OCI-LY7 (cell line): ENCODE results near the gene XKR7. TPM values are rescaled to one million over a fixed set of nuclear protein-coding genes. Genes with fewer than 3 reads are reported as not detected.
A peak's percentile ranks its signal among the peaks of the same experiment; 100 is the strongest.

Source experiments
- BruUV-seq: library from RNA; stranded (reverse); fragments of 400-500 nt; replicated peaks from 2 replicates; lab custom pipeline; 2021; lab: Mats Ljungman, UMichigan
- CTCF ChIA-PET: fragments of 300-600 bp; sonication (Branson Sonifier 250); formaldehyde crosslinking; loops from one replicate; lab custom pipeline; 2022; ENCODE audit warnings: antibody characterized with exemption; ENCODE audit not compliant: unreplicated experiment; lab: Charles Lee
- POLR2A ChIA-PET: fragments of 300-600 bp; sonication (Branson Sonifier 250); formaldehyde crosslinking; loops from one replicate; lab custom pipeline; 2022; ENCODE audit warnings: antibody characterized with exemption; lab: Charles Lee
- DNase-seq: peaks from one replicate; pipeline ENCODE4 v3.0.0-alpha.2; 2015; ENCODE audit warnings: low spot score
- H2AFZ ChIP-seq: fragments of 200-600 bp; sonication (generic), shearing (Covaris generic); 2 replicates; pipeline ENCODE4 v1.6.1; 2014; ENCODE audit warnings: mild to moderate bottlenecking, antibody characterized with exemption, low read length, moderate library complexity
- H3K27ac ChIP-seq: fragments of 200-600 bp; sonication (generic); 2 replicates; pipeline ENCODE4 v1.5.1; 2014; ENCODE audit warnings: mixed run types, low read depth, mild to moderate bottlenecking, moderate library complexity, low read length, inconsistent platforms; ENCODE audit not compliant: poor library complexity, severe bottlenecking
- H3K36me3 ChIP-seq: fragments of 200-600 bp; sonication (generic); 2 replicates; pipeline ENCODE4 v1.6.1; 2014; ENCODE audit warnings: mild to moderate bottlenecking, antibody characterized with exemption, low read length, moderate library complexity, mixed read lengths; ENCODE audit not compliant: insufficient read depth
- H3K4me1 ChIP-seq: fragments of 200-600 bp; sonication (generic); 2 replicates; pipeline ENCODE4 v1.5.1; 2014; ENCODE audit warnings: mild to moderate bottlenecking, low read length; ENCODE audit not compliant: insufficient read depth, poor library complexity, severe bottlenecking
- H3K4me2 ChIP-seq: fragments of 200-600 bp; sonication (generic); 2 replicates; pipeline ENCODE4 v1.6.1; 2014; ENCODE audit warnings: mild to moderate bottlenecking, low read length
- H3K4me3 ChIP-seq: fragments of 200-600 bp; sonication (generic); 2 replicates; pipeline ENCODE4 v1.5.1; 2014; ENCODE audit warnings: mild to moderate bottlenecking, low read depth, low read length; ENCODE audit not compliant: poor library complexity, severe bottlenecking
- H3K79me2 ChIP-seq: fragments of 200-600 bp; sonication (generic); 2 replicates; pipeline ENCODE4 v1.6.1; 2016; ENCODE audit warnings: low read depth, mild to moderate bottlenecking, low read length, moderate library complexity, mixed read lengths; ENCODE audit not compliant: insufficient read depth
- H3K9me2 ChIP-seq: fragments of 200-600 bp; sonication (generic); 2 replicates; pipeline ENCODE4 v1.6.1; 2016; ENCODE audit warnings: mild to moderate bottlenecking, low read length, mixed read lengths; ENCODE audit not compliant: insufficient read depth
- H3K9me3 ChIP-seq: fragments of 200-600 bp; sonication (generic); 2 replicates; pipeline ENCODE4 v1.6.1; 2014; ENCODE audit warnings: mild to moderate bottlenecking, mixed run types, low read length, mixed read lengths
- H4K20me1 ChIP-seq: fragments of 200-600 bp; sonication (generic); 2 replicates; pipeline ENCODE4 v1.6.1; 2014; ENCODE audit warnings: mild to moderate bottlenecking, antibody characterized with exemption, low read length, moderate library complexity, mixed read lengths; ENCODE audit not compliant: insufficient read depth
- CTCF ChIP-seq: fragments of 200-600 bp; sonication (generic); conservative IDR thresholded peaks from 2 replicates; pipeline ENCODE4 v1.5.1; 2014; ENCODE audit warnings: mild to moderate bottlenecking, antibody characterized with exemption, low read length, moderate library complexity, mixed read lengths
- EZH2phosphoT487 ChIP-seq: fragments of 200-600 bp; sonication (generic); IDR thresholded peaks from 2 replicates; pipeline ENCODE4 v1.6.1; 2018; ENCODE audit warnings: low read depth, borderline replicate concordance, mild to moderate bottlenecking, mixed run types, antibody characterized with exemption, low read length, moderate library complexity, mixed read lengths
- intact Hi-C: fragments of 100-400 bp; cut with micrococcal nuclease; formaldehyde crosslinking; loops from one replicate; pipeline ENCODE4 v1.10.0; 2022; ENCODE audit not compliant: unreplicated experiment
- total RNA-seq, 2 experiments: library from RNA; depleted of rRNA in 1 of 2; stranded (reverse); fragments of >200 nt in 1 of 2; shearing (Covaris generic) in 1 of 2; gene quantifications; 2 replicates each; pipeline ENCODE4 v1.2.3, GENCODE V29; 2014 to 2022

Gene XKR7
- total RNA-seq, 2 experiments from 2014 or later: not detected

- intact Hi-C loops: loop anchor here (1.0 kb wide), 2 partner anchors 57 to 618 kb away; no protein-coding TSS in a partner anchor
- H2AFZ ChIP-seq: no peak overlapping the region
- H3K79me2 ChIP-seq: no peaks in the 10 kb centered on the region
- 0 out of 2 replicates have a peak overlapping the region, but pooled peaks have one; percentile 2 for H3K4me2 ChIP-seq
- TF ChIP-seq EZH2phosphoT487 (no peak), CTCF (peak; percentile 77)
- POLR2A ChIA-PET: interaction anchor here (0.8 to 3.7 kb wide), 9 partner anchors 14 to 110 kb away, joined by 3 to 34 read pairs (median 4); no protein-coding TSS in a partner anchor
- H3K27ac ChIP-seq: no peak overlapping the region
- no peaks in the 10 kb centered on the region for H4K20me1 ChIP-seq
- H3K4me1 ChIP-seq: peaks cover 59% of the 10 kb centered on the region
- no TSS peak for BruUV-seq
- CTCF ChIA-PET: interaction anchor here (0.9 to 4.6 kb wide), 5 partner anchors 15 to 73 kb away, joined by 3 to 40 read pairs (median 4); no protein-coding TSS in a partner anchor
- no peaks in the 10 kb centered on the region for H3K36me3 ChIP-seq
- H3K4me3 ChIP-seq: no peak overlapping the region
- DNase-seq: peak; percentile 51
- no peaks in the 10 kb centered on the region for H3K9me3 ChIP-seq
- no peaks in the 10 kb centered on the region for H3K9me2 ChIP-seq
Observed at GRCh38 chr20:32034581-32035425, 66.9 kb downstream of the XKR7 start.

- Histone ChIP-seq H3K9me2 (no peaks in the 10 kb centered on the region), H4K20me1 (no peaks in the 10 kb centered on the region), H3K9me3 (no peaks in the 10 kb centered on the region), H2AFZ (no peak overlapping the region), H3K79me2 (no peaks in the 10 kb centered on the region), H3K4me3 (no peak overlapping the region), H3K27ac (no peak overlapping the region), H3K36me3 (no peaks in the 10 kb centered on the region), H3K4me1 (peaks cover 65% of the 10 kb centered on the region), H3K4me2 (no peak overlapping the region)
- BruUV-seq: no TSS peak
- intact Hi-C loops: loop anchor here (1.0 kb wide), 2 partner anchors 57 to 618 kb away; no protein-coding TSS in a partner anchor
- peak; percentile 17 for DNase-seq
- TF ChIP-seq CTCF: no peak
- TF ChIP-seq EZH2phosphoT487: no peak
- ChIA-PET POLR2A (interaction anchor here (0.8 to 3.7 kb wide), 10 partner anchors 15 to 250 kb away, joined by 3 to 34 read pairs (median 4); no protein-coding TSS in a partner anchor), CTCF (interaction anchor here (0.9 to 4.6 kb wide), 4 partner anchors 51 to 73 kb away, joined by 4 to 40 read pairs (median 5); no protein-coding TSS in a partner anchor)
Observed at GRCh38 chr20:32035426-32035779, 67.5 kb downstream of the XKR7 start.
